Brain microvascular endothelial cell (primary cell): ENCODE results near the gene TENT4B.

Experiments
- DNase-seq: peaks from one replicate; pipeline ENCODE4 v3.0.0-alpha.2; 2020
- H3K27ac ChIP-seq: fragments of 250-450 bp; sonication (Bioruptor Pico); 2 replicates; pipeline ENCODE4 v1.5.1; 2020; ENCODE audit warnings: mild to moderate bottlenecking, moderate library complexity
- H3K27me3 ChIP-seq: fragments of 250-450 bp; sonication (Bioruptor Pico); replicated peaks from 2 replicates; pipeline ENCODE4 v1.5.1; 2020; ENCODE audit warnings: mild to moderate bottlenecking
- H3K36me3 ChIP-seq: fragments of 250-450 bp; sonication (Bioruptor Pico); replicated peaks from 2 replicates; pipeline ENCODE4 v1.5.1; 2020; ENCODE audit warnings: mild to moderate bottlenecking
- H3K4me3 ChIP-seq: 2 replicates; pipeline ENCODE4 v1.5.1; 2011; ENCODE audit warnings: low read depth, mild to moderate bottlenecking, control low read depth, low read length, moderate library complexity
- CTCF ChIP-seq: IDR thresholded peaks from 2 replicates; pipeline ENCODE4 v1.5.1; 2011; ENCODE audit warnings: low read depth, mild to moderate bottlenecking, moderate library complexity, low read length, control low read depth, inconsistent platforms; ENCODE audit errors: missing control alignments
- in situ Hi-C: cut with HindIII; loops from 2 replicates; pipeline ENCODE4 v1.10.0; 2017; ENCODE audit warnings: low sequenced_read_pairs, low pct_ligation_motif_present

TENT4B gene

GRCh38 chr16:50278251-50278650, 125.1 kb downstream of the TENT4B start:
- no peaks in the 10 kb centered on the region for H3K36me3 ChIP-seq
- no peak for DNase-seq
- no peaks in the 10 kb centered on the region for H3K27me3 ChIP-seq
- no peak for TF ChIP-seq CTCF
- no peak overlapping the region for H3K27ac ChIP-seq
- in situ Hi-C loops, result no loop called here
- H3K4me3 ChIP-seq, result no peak overlapping the region

GRCh38 chr16:50279504-50279865, 126.4 kb downstream of the TENT4B start:
- H3K27me3 ChIP-seq, result no peaks in the 10 kb centered on the region
- no peaks in the 10 kb centered on the region for H3K36me3 ChIP-seq
- no peak for TF ChIP-seq CTCF
- in situ Hi-C loops, result no loop called here
- H3K4me3 ChIP-seq, result no peak overlapping the region
- DNase-seq, result no peak
- H3K27ac ChIP-seq, result no peak overlapping the region

- TF ChIP-seq CTCF, result no peak
- Histone ChIP-seq H3K4me3 (no peak overlapping the region), H3K27ac (no peak overlapping the region), H3K27me3 (no peaks in the 10 kb centered on the region), H3K36me3 (no peaks in the 10 kb centered on the region)
- in situ Hi-C loops, result no loop called here
- no peak for DNase-seq
Measured at GRCh38 chr16:50280932-50281331, 127.8 kb downstream of the TENT4B start.
